H9 (cell line): Measurements from ENCODE around the gene MRC2. TPM values are rescaled to one million over a fixed set of nuclear protein-coding genes. Genes with fewer than 3 reads are reported as not detected.

Source experiments
- DNase-seq: peaks from one replicate; pipeline ENCODE4 v3.0.0-alpha.2; 2017
- H2AFZ ChIP-seq: one replicate; pipeline ENCODE4 v1.6.1; 2013; ENCODE audit warnings: mild to moderate bottlenecking, low read length, control low read depth, moderate library complexity
- H2AK5ac ChIP-seq: 2 replicates; pipeline ENCODE4 v1.6.1; 2013; ENCODE audit warnings: low read length, control low read depth, mixed read lengths; ENCODE audit not compliant: insufficient read length
- H2BK120ac ChIP-seq: one replicate; pipeline ENCODE4 v1.6.1; 2013; ENCODE audit warnings: low read depth, mild to moderate bottlenecking, low read length, control low read depth, inconsistent platforms; ENCODE audit not compliant: poor library complexity, severe bottlenecking
- H2BK12ac ChIP-seq: 2 replicates; pipeline ENCODE4 v1.6.1; 2013; ENCODE audit warnings: low read length, control low read depth, mixed read lengths, low read depth; ENCODE audit not compliant: insufficient read length
- H2BK15ac ChIP-seq: 2 replicates; pipeline ENCODE4 v1.6.1; 2013; ENCODE audit warnings: low read depth, low read length, control low read depth
- H2BK20ac ChIP-seq: one replicate; pipeline ENCODE4 v1.6.1; 2013; ENCODE audit warnings: low read depth, mild to moderate bottlenecking, low read length, control low read depth, inconsistent platforms; ENCODE audit not compliant: poor library complexity, severe bottlenecking
- H2BK5ac ChIP-seq: 2 replicates; pipeline ENCODE4 v1.6.1; 2013; ENCODE audit warnings: low read length, control low read depth, mixed read lengths; ENCODE audit not compliant: insufficient read length
- H3K14ac ChIP-seq: 2 replicates; pipeline ENCODE4 v1.6.1; 2013; ENCODE audit warnings: low read length, control low read depth; ENCODE audit not compliant: insufficient read depth
- H3K18ac ChIP-seq: 2 replicates; pipeline ENCODE4 v1.6.1; 2013; ENCODE audit warnings: low read depth, mild to moderate bottlenecking, mixed read lengths, low read length, control low read depth; ENCODE audit not compliant: insufficient read length
- H3K23ac ChIP-seq: 2 replicates; pipeline ENCODE4 v1.6.1; 2013; ENCODE audit warnings: low read length, control low read depth, mixed read lengths, low read depth; ENCODE audit not compliant: insufficient read length
- H3K23me2 ChIP-seq: 2 replicates; pipeline ENCODE4 v1.6.1; 2013; ENCODE audit warnings: low read depth, mild to moderate bottlenecking, mixed read lengths, low read length, control low read depth; ENCODE audit not compliant: insufficient read length, poor library complexity, severe bottlenecking
- H3K27ac ChIP-seq: 2 replicates; pipeline ENCODE4 v1.5.1; 2013; ENCODE audit warnings: low read length, control low read depth, mixed read lengths, low read depth; ENCODE audit not compliant: insufficient read length
- H3K27me3 ChIP-seq: 2 replicates; pipeline ENCODE4 v1.6.1; 2013; ENCODE audit warnings: low read length, control low read depth, inconsistent platforms; ENCODE audit not compliant: insufficient read depth
- H3K4ac ChIP-seq: 2 replicates; pipeline ENCODE4 v1.6.1; 2013; ENCODE audit warnings: low read depth, mild to moderate bottlenecking, control low read depth, inconsistent platforms, low read length, moderate library complexity
- H3K4me1 ChIP-seq: 2 replicates; pipeline ENCODE4 v1.6.1; 2013; ENCODE audit warnings: low read length, control low read depth, inconsistent platforms; ENCODE audit not compliant: insufficient read depth
- H3K4me2 ChIP-seq: 2 replicates; pipeline ENCODE4 v1.6.1; 2013; ENCODE audit warnings: low read length, control low read depth, mixed read lengths; ENCODE audit not compliant: insufficient read length, insufficient read depth
- H3K56ac ChIP-seq: 2 replicates; pipeline ENCODE4 v1.6.1; 2013; ENCODE audit warnings: low read depth, mild to moderate bottlenecking, mixed read lengths, low read length, control low read depth; ENCODE audit not compliant: insufficient read length
- H3K79me1 ChIP-seq: 2 replicates; pipeline ENCODE4 v1.6.1; 2013; ENCODE audit warnings: low read depth, mild to moderate bottlenecking, moderate library complexity, low read length, control low read depth, inconsistent platforms; ENCODE audit not compliant: insufficient read depth, poor library complexity, severe bottlenecking
- H3K79me2 ChIP-seq: 2 replicates; pipeline ENCODE4 v1.6.1; 2013; ENCODE audit warnings: low read length, control low read depth, inconsistent platforms; ENCODE audit not compliant: insufficient read depth
- H3K9ac ChIP-seq: 2 replicates; pipeline ENCODE4 v1.6.1; 2013; ENCODE audit warnings: low read length, control low read depth, mixed read lengths; ENCODE audit not compliant: insufficient read length; ENCODE audit errors: extremely low read depth
- H3K9me3 ChIP-seq: one replicate; pipeline ENCODE4 v1.6.1; 2013; ENCODE audit warnings: low read depth, low read length, inconsistent platforms; ENCODE audit not compliant: control insufficient read depth
- H3T11ph ChIP-seq: one replicate; pipeline ENCODE4 v1.6.1; 2013; ENCODE audit warnings: mild to moderate bottlenecking, low read length, control low read depth, inconsistent platforms
- H4K20me1 ChIP-seq: one replicate; pipeline ENCODE4 v1.6.1; 2013; ENCODE audit not compliant: control insufficient read depth, insufficient read length, insufficient read depth
- H4K5ac ChIP-seq: 2 replicates; pipeline ENCODE4 v1.6.1; 2013; ENCODE audit warnings: low read depth, mild to moderate bottlenecking, mixed read lengths, low read length, control low read depth; ENCODE audit not compliant: insufficient read length
- H4K8ac ChIP-seq: replicated peaks from 2 replicates; pipeline ENCODE4 v1.6.1; 2013; ENCODE audit warnings: low read length, control low read depth, mixed read lengths, low read depth; ENCODE audit not compliant: insufficient read length
- H4K91ac ChIP-seq: 2 replicates; pipeline ENCODE4 v1.6.1; 2013; ENCODE audit warnings: low read depth, mild to moderate bottlenecking, moderate library complexity, mixed read lengths, low read length, control low read depth; ENCODE audit not compliant: insufficient read length
- H3K27ac Mint-ChIP-seq, 3 experiments: 2 replicates in 2 of 3; 3 replicates in 1 of 3; pipeline ENCODE4 v1.8.0; 2020 to 2021; ENCODE audit warnings: mixed read lengths in 3 of 3, mild to moderate bottlenecking in 1 of 3, moderate library complexity in 1 of 3
- H3K27me3 Mint-ChIP-seq: 2 replicates; pipeline ENCODE4 v1.8.0; 2021; ENCODE audit warnings: low read depth, mild to moderate bottlenecking, moderate library complexity, mixed read lengths
- H3K36me3 Mint-ChIP-seq, 3 experiments: 2 replicates in 2 of 3; 3 replicates in 1 of 3; pipeline ENCODE4 v1.8.0; 2020 to 2021; ENCODE audit warnings: low read depth in 3 of 3, mixed read lengths in 3 of 3; ENCODE audit not compliant: insufficient read depth in 1 of 3
- H3K4me1 Mint-ChIP-seq, 2 experiments: 2 replicates each; pipeline ENCODE4 v1.8.0; 2020; ENCODE audit warnings: mixed read lengths in 2 of 2
- H3K4me3 Mint-ChIP-seq, 2 experiments: 2 replicates in 1 of 2; 3 replicates in 1 of 2; pipeline ENCODE4 v1.8.0; 2020 to 2021; ENCODE audit warnings: mild to moderate bottlenecking in 2 of 2, mixed read lengths in 2 of 2, moderate library complexity in 1 of 2
- H3K9me3 Mint-ChIP-seq, 2 experiments: 2 replicates in 1 of 2; 3 replicates in 1 of 2; pipeline ENCODE4 v1.8.0; 2020; ENCODE audit warnings: mild to moderate bottlenecking in 2 of 2, mixed read lengths in 2 of 2, moderate library complexity in 1 of 2
- CTCF ChIP-seq: fragments of 200-600 bp; sonication (generic); conservative IDR thresholded peaks from 3 replicates; pipeline ENCODE4 v1.8.0; 2021; ENCODE audit warnings: antibody characterized with exemption, mild to moderate bottlenecking
- WGBS: extraction: QIAGEN DNeasy Blood & Tissue Kit; methylation state at CpG from one replicate; pipeline ENCODE4 v1.1.7; 2013; ENCODE audit warnings: missing lambda C conversion rate, low lambda C conversion rate, mixed read lengths; ENCODE audit not compliant: insufficient read length; ENCODE audit errors: extremely low coverage; 5-methylcytosine and 5-hydroxymethylcytosine counted together
- total RNA-seq: library from RNA; stranded (reverse); gene quantifications from 2 replicates; pipeline ENCODE4 v1.2.1, GENCODE V29; 2021

MRC2 gene
- total RNA-seq, 1 experiment from 2014 or later: 18.7 TPM

- H2AK5ac ChIP-seq: no peak overlapping the region
- no peak for DNase-seq
Observed at GRCh38 chr17:62629556-62630364, 2.3 kb downstream of the MRC2 start.

More at GRCh38 chr17:62629556-62630364, 2.3 kb downstream of the MRC2 start:
- H3K27me3 ChIP-seq: no peaks in the 10 kb centered on the region
- H2BK12ac ChIP-seq: no peak overlapping the region
- H3K18ac ChIP-seq: no peak overlapping the region
- no peak overlapping the region for H3K56ac ChIP-seq
- H4K5ac ChIP-seq: no peak overlapping the region
- H3K79me2 ChIP-seq: peaks cover 4% of the 10 kb centered on the region; the same call in 1 of the 2 replicates
- H3K27ac ChIP-seq: no peak overlapping the region
- no peak overlapping the region for H2AFZ ChIP-seq
- Mint-ChIP-seq H3K4me1 (peaks cover 49 to 55% of the 10 kb centered on the region in 2 experiments), H3K27ac (no peak overlapping the region), H3K4me3 (peak overlapping the region in 1 of 2 experiments; percentile 90; a peak in 3 of 5 replicates), H3K9me3 (no peaks in the 10 kb centered on the region; a peak in 1 of 5 replicates), H3K27me3 (peaks cover 22% of the 10 kb centered on the region), H3K36me3 (peaks cover 0 to 5% (median 0%) of the 10 kb centered on the region in 3 experiments; a peak in 3 of 7 replicates)
- peaks cover 9% of the 10 kb centered on the region; the same call in 1 of the 2 replicates for H3K4me1 ChIP-seq
- no CpG with 5 or more reads among the region's 19 CpGs for WGBS
- H2BK120ac ChIP-seq: no peak overlapping the region
- no peak overlapping the region for H2BK15ac ChIP-seq
- H3K9me3 ChIP-seq: no peaks in the 10 kb centered on the region
- peaks cover 16% of the 10 kb centered on the region for H3K23me2 ChIP-seq
- no peak overlapping the region for H4K91ac ChIP-seq
- no peaks in the 10 kb centered on the region for H4K20me1 ChIP-seq
- H3K9ac ChIP-seq: no peak overlapping the region
- no peak overlapping the region for H2BK20ac ChIP-seq
- H3T11ph ChIP-seq: no peak overlapping the region
- H4K8ac ChIP-seq: no peak overlapping the region
- no peak overlapping the region for H3K23ac ChIP-seq
- no peaks in the 10 kb centered on the region for H3K79me1 ChIP-seq
- no peak overlapping the region for H3K4ac ChIP-seq
- H3K4me2 ChIP-seq: peak overlapping the region; percentile 52
- no peak overlapping the region for H3K14ac ChIP-seq
- no peak overlapping the region for H2BK5ac ChIP-seq
- TF ChIP-seq CTCF: no peak
